ENCODE measurements around the gene USP27X.

DNA sequence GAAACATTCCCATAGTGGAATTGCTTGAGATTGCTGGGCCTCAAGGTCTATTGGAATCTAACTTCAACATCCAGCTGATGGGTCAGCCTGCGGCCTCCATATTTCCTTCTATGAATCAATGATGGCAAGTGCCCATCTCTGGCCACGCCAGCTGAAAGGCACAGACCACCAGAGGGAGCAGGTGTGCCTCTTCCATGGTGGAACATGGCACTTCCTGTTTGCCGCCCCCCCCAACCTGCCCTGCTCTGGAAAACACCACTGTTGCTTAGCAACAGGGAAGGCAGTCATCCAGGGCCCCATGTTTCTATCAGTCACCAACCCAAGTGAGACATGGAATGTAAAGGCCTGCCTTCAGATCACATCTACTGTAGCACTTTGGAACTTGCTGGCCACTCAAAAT, 38.6 kb upstream of the USP27X start:
- TF ChIP-seq POLR2A (IDR thresholded peaks at IDR 0.05): no peak
- no peak for TF ChIP-seq CTCF (IDR thresholded peaks at IDR 0.05)
- TF ChIP-seq POLR2AphosphoS5 (IDR thresholded peaks at IDR 0.05): no peak
